Osteocyte (in vitro differentiated cells): Measurements from ENCODE around the gene VWA5B1. TPM values are rescaled to one million over a fixed set of nuclear protein-coding genes. Genes with fewer than 3 reads are reported as not detected.

ENCODE experiments used
- DNase-seq: peaks from one replicate; pipeline ENCODE4 v3.0.0; 2021; ENCODE audit warnings: mixed read lengths; ENCODE audit not compliant: unreplicated experiment; ENCODE audit errors: extremely low spot score
- H3K27ac Mint-ChIP-seq: one replicate; pipeline ENCODE4 v1.8.0; 2021; ENCODE audit warnings: mild to moderate bottlenecking, mixed read lengths; ENCODE audit not compliant: unreplicated experiment
- H3K27me3 Mint-ChIP-seq: one replicate; pipeline ENCODE4 v1.8.0; 2021; ENCODE audit warnings: mixed read lengths; ENCODE audit not compliant: unreplicated experiment
- H3K36me3 Mint-ChIP-seq: one replicate; pipeline ENCODE4 v1.8.0; 2021; ENCODE audit warnings: mixed read lengths; ENCODE audit not compliant: unreplicated experiment
- H3K4me1 Mint-ChIP-seq: one replicate; pipeline ENCODE4 v1.8.0; 2021; ENCODE audit warnings: mixed read lengths; ENCODE audit not compliant: unreplicated experiment
- H3K4me3 Mint-ChIP-seq: one replicate; pipeline ENCODE4 v1.8.0; 2021; ENCODE audit warnings: mild to moderate bottlenecking, moderate library complexity, mixed read lengths; ENCODE audit not compliant: unreplicated experiment
- H3K9me3 Mint-ChIP-seq: one replicate; pipeline ENCODE4 v1.8.0; 2021; ENCODE audit warnings: mixed read lengths; ENCODE audit not compliant: unreplicated experiment
- total RNA-seq: library from RNA; stranded (reverse); gene quantifications from 2 replicates; pipeline ENCODE4 v1.2.1, GENCODE V29; 2021
- TF ChIP-seq, protein P1 (sequence below): fragments of 200-600 bp; sonication (generic); IDR thresholded peaks from 2 replicates; pipeline ENCODE4 v1.5.0; 2021; ENCODE audit warnings: antibody characterized with exemption, mild to moderate bottlenecking, moderate library complexity

VWA5B1 gene
- total RNA-seq, 1 donor from 2014 or later, result not detected

DNA sequence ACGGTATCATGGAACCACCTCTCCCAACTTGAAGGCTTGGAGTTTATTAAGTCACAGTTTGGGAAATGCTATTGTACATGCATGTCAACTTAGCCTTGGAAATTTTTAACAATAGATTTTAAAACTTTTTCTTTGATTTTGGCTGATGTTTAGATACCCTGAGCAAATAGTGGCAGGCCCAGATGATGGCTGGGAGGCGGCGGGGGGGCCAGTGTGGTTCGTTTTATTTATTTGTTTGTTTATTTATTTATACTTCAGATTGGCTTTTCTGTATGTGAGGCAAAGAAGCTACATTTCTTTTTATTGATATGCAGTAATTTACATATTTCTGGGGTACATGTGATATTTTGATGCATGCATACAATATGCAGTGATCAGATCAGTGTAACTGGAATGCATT lies 82.0 kb downstream of the VWA5B1 start:
- Mint-ChIP-seq H3K27ac (no peak overlapping the region), H3K4me3 (no peak overlapping the region), H3K9me3 (no peaks in the 10 kb centered on the region), H3K36me3 (no peaks in the 10 kb centered on the region), H3K27me3 (peaks cover 32% of the 10 kb centered on the region), H3K4me1 (no peaks in the 10 kb centered on the region)
- DNase-seq, result no peak
- TF ChIP-seq, protein P1, sequence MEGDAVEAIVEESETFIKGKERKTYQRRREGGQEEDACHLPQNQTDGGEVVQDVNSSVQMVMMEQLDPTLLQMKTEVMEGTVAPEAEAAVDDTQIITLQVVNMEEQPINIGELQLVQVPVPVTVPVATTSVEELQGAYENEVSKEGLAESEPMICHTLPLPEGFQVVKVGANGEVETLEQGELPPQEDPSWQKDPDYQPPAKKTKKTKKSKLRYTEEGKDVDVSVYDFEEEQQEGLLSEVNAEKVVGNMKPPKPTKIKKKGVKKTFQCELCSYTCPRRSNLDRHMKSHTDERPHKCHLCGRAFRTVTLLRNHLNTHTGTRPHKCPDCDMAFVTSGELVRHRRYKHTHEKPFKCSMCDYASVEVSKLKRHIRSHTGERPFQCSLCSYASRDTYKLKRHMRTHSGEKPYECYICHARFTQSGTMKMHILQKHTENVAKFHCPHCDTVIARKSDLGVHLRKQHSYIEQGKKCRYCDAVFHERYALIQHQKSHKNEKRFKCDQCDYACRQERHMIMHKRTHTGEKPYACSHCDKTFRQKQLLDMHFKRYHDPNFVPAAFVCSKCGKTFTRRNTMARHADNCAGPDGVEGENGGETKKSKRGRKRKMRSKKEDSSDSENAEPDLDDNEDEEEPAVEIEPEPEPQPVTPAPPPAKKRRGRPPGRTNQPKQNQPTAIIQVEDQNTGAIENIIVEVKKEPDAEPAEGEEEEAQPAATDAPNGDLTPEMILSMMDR, result no peak

DNA sequence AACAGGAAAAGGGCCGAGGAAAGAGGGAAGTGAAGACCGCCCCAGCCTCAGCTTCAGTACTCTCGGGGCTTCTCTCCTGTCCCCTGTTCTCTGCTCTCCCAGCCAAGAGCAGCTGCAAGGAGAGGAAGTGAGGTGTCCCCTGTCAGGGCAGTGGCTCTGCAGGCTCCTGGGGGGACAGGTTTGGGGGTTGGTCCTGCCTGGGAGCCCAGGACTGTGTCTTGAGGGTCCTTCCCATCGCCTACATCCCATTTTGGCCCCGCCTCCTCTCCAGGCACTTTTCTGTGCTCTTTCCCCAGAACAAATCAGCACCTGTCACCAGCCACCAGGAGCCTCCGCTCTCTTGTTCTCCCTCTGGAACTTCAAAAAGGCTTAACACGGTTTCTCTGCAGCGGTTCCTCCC lies 82.6 kb downstream of the VWA5B1 start:
- no peak overlapping the region for H3K27ac Mint-ChIP-seq
- no peaks in the 10 kb centered on the region for H3K9me3 Mint-ChIP-seq
- no peak overlapping the region for H3K4me3 Mint-ChIP-seq
- no peak for DNase-seq
- H3K36me3 Mint-ChIP-seq, result no peaks in the 10 kb centered on the region
- TF ChIP-seq, protein P1, result no peak
- peaks cover 26% of the 10 kb centered on the region for H3K27me3 Mint-ChIP-seq
- H3K4me1 Mint-ChIP-seq, result no peaks in the 10 kb centered on the region

DNA sequence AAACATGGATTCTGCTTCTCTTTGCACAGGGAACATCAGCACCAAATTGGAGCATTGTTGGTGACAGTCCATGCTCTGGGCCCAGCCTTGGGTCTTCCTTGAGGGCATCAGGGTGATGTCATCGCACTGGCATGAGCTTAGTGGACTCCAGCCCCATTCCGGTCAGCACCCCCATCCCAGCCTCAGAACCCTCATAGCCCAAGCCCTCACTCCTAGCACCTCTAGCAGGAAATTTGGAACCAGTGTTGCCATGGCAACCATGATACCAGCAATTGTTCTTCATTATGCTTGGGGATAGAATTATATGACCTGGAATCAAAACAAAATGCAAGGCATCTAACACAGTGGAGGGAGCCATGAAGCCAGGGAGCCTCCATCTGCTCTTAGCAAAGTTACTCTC lies 83.1 kb downstream of the VWA5B1 start:
- no peak overlapping the region for H3K27ac Mint-ChIP-seq
- H3K4me3 Mint-ChIP-seq, result no peak overlapping the region
- H3K27me3 Mint-ChIP-seq, result peaks cover 26% of the 10 kb centered on the region
- H3K9me3 Mint-ChIP-seq, result no peaks in the 10 kb centered on the region
- H3K4me1 Mint-ChIP-seq, result no peaks in the 10 kb centered on the region
- TF ChIP-seq, protein P1, result no peak
- no peaks in the 10 kb centered on the region for H3K36me3 Mint-ChIP-seq
- no peak for DNase-seq

DNA sequence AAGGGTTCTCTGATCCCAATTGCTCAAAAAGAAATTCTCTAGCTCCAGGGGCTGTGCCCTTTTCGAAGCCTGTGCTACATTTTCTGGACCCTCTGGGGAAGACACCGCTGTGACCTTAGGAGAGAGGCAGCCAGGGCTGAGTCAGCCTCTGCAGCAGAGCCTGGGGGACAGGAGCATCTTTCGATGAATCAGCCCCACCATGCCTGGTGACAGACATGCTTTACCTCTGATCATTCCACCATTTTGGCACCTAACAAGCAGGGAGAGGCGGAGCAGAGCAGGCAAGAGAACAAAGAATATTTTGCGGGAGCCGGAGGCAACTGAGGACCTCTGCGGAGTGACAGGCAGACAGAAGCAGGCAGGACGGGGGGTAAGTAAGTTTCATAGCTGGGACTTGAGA lies 84.9 kb downstream of the VWA5B1 start:
- Mint-ChIP-seq H3K9me3 (no peaks in the 10 kb centered on the region), H3K27me3 (peaks cover 31% of the 10 kb centered on the region), H3K36me3 (no peaks in the 10 kb centered on the region), H3K4me3 (no peak overlapping the region), H3K27ac (no peak overlapping the region), H3K4me1 (peaks cover 2% of the 10 kb centered on the region)
- DNase-seq, result no peak
- TF ChIP-seq, protein P1, result no peak

DNA sequence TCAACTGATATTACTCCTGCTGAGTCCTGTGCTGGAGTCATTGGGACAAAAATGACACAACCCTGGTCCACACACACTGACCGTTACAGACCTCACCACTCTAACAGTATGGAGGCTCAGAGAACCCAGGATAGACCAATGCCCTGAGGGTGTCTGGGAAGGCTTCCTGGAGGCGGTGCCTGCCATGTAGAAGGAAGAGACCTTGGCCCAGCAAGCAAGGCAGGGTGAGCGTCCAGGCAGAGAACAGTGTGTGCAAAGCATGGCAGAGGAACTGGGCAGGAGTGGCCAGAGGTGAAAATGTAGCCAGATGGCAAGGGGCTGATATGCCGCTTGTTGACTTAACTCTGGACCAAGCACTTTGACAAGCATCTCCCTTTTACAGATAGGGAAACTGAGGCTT lies 85.5 kb downstream of the VWA5B1 start:
- Mint-ChIP-seq H3K27me3 (peaks cover 34% of the 10 kb centered on the region), H3K4me3 (no peak overlapping the region)
- no peak for DNase-seq

More for the DNA sequence above, 85.5 kb downstream of the VWA5B1 start:
- no peaks in the 10 kb centered on the region for H3K9me3 Mint-ChIP-seq
- peaks cover 2% of the 10 kb centered on the region for H3K4me1 Mint-ChIP-seq
- TF ChIP-seq, protein P1, result no peak
- no peak overlapping the region for H3K27ac Mint-ChIP-seq
- no peaks in the 10 kb centered on the region for H3K36me3 Mint-ChIP-seq
